ENCODE data around the gene MBOAT2.

MBOAT2 gene

DNA sequence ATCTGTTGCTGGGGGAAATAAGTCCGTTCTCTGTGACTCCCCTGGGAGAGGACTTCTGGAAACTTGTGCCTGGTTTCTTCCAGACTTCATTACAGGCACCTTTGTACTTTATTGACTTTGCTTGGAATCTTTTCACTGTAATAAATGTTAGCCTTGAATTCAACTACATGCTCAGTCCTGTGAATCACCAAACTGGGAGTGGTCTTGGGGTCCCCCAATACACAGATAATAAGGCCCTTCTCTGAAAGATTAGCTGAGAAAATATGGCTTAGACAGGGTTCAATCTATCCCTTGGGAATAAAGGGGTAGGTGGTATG is 117.3 kb downstream of the MBOAT2 start:
- Histone ChIP-seq H2BK5ac (ENCODE audit: low read depth, low read length, poor library complexity) (no peak overlapping the region), H3K4me2 (ENCODE audit: low read length) (no peak overlapping the region), H2AFZ (ENCODE audit: insufficient read depth, low read length, poor library complexity) (no peak overlapping the region), H3K36me3 (ENCODE audit: control insufficient read depth in 1 of 2, insufficient read depth in 2 of 2, low read length in 2 of 2) (no peaks in the 10 kb centered on the region), H3K14ac (ENCODE audit: low read length) (no peak overlapping the region), H3K18ac (ENCODE audit: low read length) (no peak overlapping the region), H3K27ac (ENCODE audit: low read depth, low read length) (no peak overlapping the region), H4K12ac (ENCODE audit: low read depth, low read length) (no peak overlapping the region), H2BK120ac (ENCODE audit: insufficient read depth, low read length, poor library complexity) (no peak overlapping the region), H4K91ac (ENCODE audit: low read depth, low read length) (no peak overlapping the region), H3K4me3 (ENCODE audit: low read depth, low read length) (no peak overlapping the region), H2AK5ac (ENCODE audit: low read length) (no peak overlapping the region), H3K27me3 (ENCODE audit: insufficient read depth, low read length) (no peaks in the 10 kb centered on the region), H4K8ac (ENCODE audit: low read depth, low read length) (no peak overlapping the region), H3K23ac (ENCODE audit: low read length) (no peak overlapping the region), H3K9ac (ENCODE audit: low read length) (no peak overlapping the region), H3K79me2 (ENCODE audit: control insufficient read depth, insufficient read depth, low read length, poor library complexity) (no peaks in the 10 kb centered on the region), H3K4me1 (ENCODE audit: control insufficient read depth in 1 of 2, insufficient read depth in 2 of 2, low read length in 2 of 2) (no peaks in the 10 kb centered on the region), H2BK12ac (ENCODE audit: low read length) (no peak overlapping the region), H3K4ac (ENCODE audit: low read depth, low read length) (no peak overlapping the region), H3K79me1 (ENCODE audit: low read length) (no peaks in the 10 kb centered on the region), H3K9me3 (ENCODE audit: insufficient read depth, low read depth, low read length) (no peaks in the 10 kb centered on the region)
- no CpG with 5 or more reads among the region's 1 CpG for WGBS (ENCODE audit: extremely low coverage, insufficient coverage, insufficient read length)
- no peak for DNase-seq

DNA sequence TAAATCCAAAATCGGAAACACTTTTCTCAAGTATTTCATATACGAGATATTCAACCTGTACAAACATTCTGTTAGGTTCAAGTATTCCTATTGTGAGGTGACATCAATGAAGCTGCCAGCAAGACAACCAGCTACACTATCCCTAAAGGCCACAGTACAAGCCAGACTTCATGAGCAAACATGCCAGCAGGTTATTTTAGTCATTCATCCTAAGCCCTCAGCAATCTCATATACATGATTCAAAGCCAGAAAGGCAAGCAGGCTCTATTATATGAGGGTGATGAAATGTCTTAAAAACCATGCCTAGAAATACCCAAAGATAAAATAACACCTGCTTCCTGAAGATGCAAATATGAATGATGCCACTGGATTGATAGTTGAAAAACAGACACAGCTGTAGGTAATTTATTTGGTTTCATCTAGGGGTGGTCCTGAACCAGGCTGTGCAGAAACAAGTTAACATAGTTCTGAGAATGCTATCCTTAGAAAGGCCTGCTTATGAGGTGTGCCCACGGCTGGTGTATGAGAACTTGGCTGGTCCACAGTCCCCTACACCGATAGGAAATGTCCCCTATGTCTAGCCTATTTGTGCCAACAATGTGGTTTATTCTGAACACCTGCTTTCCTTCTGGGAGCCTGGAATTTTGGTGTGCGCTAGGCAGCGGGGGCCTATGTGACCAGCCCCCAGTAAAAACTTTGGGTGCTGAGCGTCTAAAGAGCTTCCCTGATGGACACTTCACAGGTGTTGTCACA is 117.9 kb downstream of the MBOAT2 start:
- H3K27ac ChIP-seq (ENCODE audit: low read depth, low read length): no peak overlapping the region
- no peak overlapping the region for H4K8ac ChIP-seq (ENCODE audit: low read depth, low read length)
- H4K12ac ChIP-seq (ENCODE audit: low read depth, low read length): no peak overlapping the region
- no peak overlapping the region for H3K4ac ChIP-seq (ENCODE audit: low read depth, low read length)
- no peaks in the 10 kb centered on the region for H3K36me3 ChIP-seq (ENCODE audit: control insufficient read depth in 1 of 2, insufficient read depth in 2 of 2, low read length in 2 of 2)
- no peak overlapping the region for H2BK5ac ChIP-seq (ENCODE audit: low read depth, low read length, poor library complexity)
- H3K9ac ChIP-seq (ENCODE audit: low read length): no peak overlapping the region
- H3K27me3 ChIP-seq (ENCODE audit: insufficient read depth, low read length): no peaks in the 10 kb centered on the region
- no peaks in the 10 kb centered on the region for H3K4me1 ChIP-seq (ENCODE audit: control insufficient read depth in 1 of 2, insufficient read depth in 2 of 2, low read length in 2 of 2)
- H3K18ac ChIP-seq (ENCODE audit: low read length): no peak overlapping the region
- no peak overlapping the region for H2BK12ac ChIP-seq (ENCODE audit: low read length)
- H2AFZ ChIP-seq (ENCODE audit: insufficient read depth, low read length, poor library complexity): no peak overlapping the region
- H3K79me2 ChIP-seq (ENCODE audit: control insufficient read depth, insufficient read depth, low read length, poor library complexity): no peaks in the 10 kb centered on the region
- H3K14ac ChIP-seq (ENCODE audit: low read length): no peak overlapping the region
- H2AK5ac ChIP-seq (ENCODE audit: low read length): no peak overlapping the region
- H2BK120ac ChIP-seq (ENCODE audit: insufficient read depth, low read length, poor library complexity): no peak overlapping the region
- H3K4me2 ChIP-seq (ENCODE audit: low read length): no peak overlapping the region
- H4K91ac ChIP-seq (ENCODE audit: low read depth, low read length): no peak overlapping the region
- H3K9me3 ChIP-seq (ENCODE audit: insufficient read depth, low read depth, low read length): no peaks in the 10 kb centered on the region
- no peak overlapping the region for H3K4me3 ChIP-seq (ENCODE audit: low read depth, low read length)
- H3K79me1 ChIP-seq (ENCODE audit: low read length): no peaks in the 10 kb centered on the region
- no peak for DNase-seq
- no peak overlapping the region for H3K23ac ChIP-seq (ENCODE audit: low read length)
- 100% methylated on average over 2 of the region's 7 CpGs for WGBS (ENCODE audit: extremely low coverage, insufficient coverage, insufficient read length)

DNA sequence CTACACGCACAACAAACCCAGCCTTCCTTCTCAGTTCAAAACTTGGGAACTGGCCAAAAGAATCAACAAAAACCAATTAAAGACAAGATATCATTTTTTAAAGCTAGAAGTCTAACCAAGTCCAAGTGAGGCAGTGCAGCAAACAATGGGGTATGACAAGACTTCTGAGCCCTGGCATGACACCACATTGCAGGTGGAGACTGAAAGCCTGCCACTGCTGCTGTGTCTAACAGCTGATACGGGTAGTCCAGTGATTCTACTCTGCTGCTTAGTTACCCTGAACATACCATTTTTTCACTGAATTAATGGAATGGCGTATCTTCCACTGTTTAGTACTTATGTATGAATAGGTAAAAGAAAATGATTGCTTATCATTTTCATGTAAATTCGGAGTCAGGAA is 118.7 kb downstream of the MBOAT2 start:
- no CpG with 5 or more reads among the region's 4 CpGs for WGBS (ENCODE audit: extremely low coverage, insufficient coverage, insufficient read length)
- Histone ChIP-seq H2BK120ac (ENCODE audit: insufficient read depth, low read length, poor library complexity) (no peak overlapping the region), H3K4me3 (ENCODE audit: low read depth, low read length) (no peak overlapping the region), H3K18ac (ENCODE audit: low read length) (no peak overlapping the region), H2AK5ac (ENCODE audit: low read length) (no peak overlapping the region), H3K14ac (ENCODE audit: low read length) (no peak overlapping the region), H3K9ac (ENCODE audit: low read length) (no peak overlapping the region), H3K27me3 (ENCODE audit: insufficient read depth, low read length) (no peaks in the 10 kb centered on the region), H3K36me3 (ENCODE audit: control insufficient read depth in 1 of 2, insufficient read depth in 2 of 2, low read length in 2 of 2) (no peaks in the 10 kb centered on the region), H3K9me3 (ENCODE audit: insufficient read depth, low read depth, low read length) (no peaks in the 10 kb centered on the region), H4K12ac (ENCODE audit: low read depth, low read length) (no peak overlapping the region), H3K79me2 (ENCODE audit: control insufficient read depth, insufficient read depth, low read length, poor library complexity) (no peaks in the 10 kb centered on the region), H4K91ac (ENCODE audit: low read depth, low read length) (no peak overlapping the region), H2BK5ac (ENCODE audit: low read depth, low read length, poor library complexity) (no peak overlapping the region), H3K79me1 (ENCODE audit: low read length) (no peaks in the 10 kb centered on the region), H3K4me2 (ENCODE audit: low read length) (no peak overlapping the region), H4K8ac (ENCODE audit: low read depth, low read length) (no peak overlapping the region), H2BK12ac (ENCODE audit: low read length) (no peak overlapping the region), H3K27ac (ENCODE audit: low read depth, low read length) (no peak overlapping the region), H3K23ac (ENCODE audit: low read length) (no peak overlapping the region), H2AFZ (ENCODE audit: insufficient read depth, low read length, poor library complexity) (no peak overlapping the region), H3K4ac (ENCODE audit: low read depth, low read length) (no peak overlapping the region), H3K4me1 (ENCODE audit: control insufficient read depth in 1 of 2, insufficient read depth in 2 of 2, low read length in 2 of 2) (no peaks in the 10 kb centered on the region)
- DNase-seq: no peak

DNA sequence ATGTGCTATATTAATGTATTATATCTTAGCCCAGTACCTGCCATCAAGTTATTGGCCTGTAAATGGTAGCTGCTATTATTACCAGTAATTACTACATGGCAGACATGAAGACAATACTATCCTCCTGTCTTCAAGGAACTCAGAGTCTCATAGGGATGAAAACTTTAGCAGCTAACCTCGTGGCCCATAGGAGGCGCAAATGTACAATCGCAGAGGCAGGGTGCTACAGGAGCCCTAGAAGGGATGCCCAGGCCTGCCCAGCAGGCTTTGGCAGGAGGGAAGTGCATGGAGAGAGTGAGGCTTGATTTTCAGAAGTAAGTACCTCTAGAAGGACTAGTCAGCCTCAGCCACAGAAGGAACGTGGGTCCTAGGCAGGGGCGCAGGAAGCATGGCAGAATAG is 121.4 kb downstream of the MBOAT2 start:
- H3K4me3 ChIP-seq (ENCODE audit: low read depth, low read length): no peak overlapping the region
- no peak overlapping the region for H3K27ac ChIP-seq (ENCODE audit: low read depth, low read length)
- H3K79me1 ChIP-seq (ENCODE audit: low read length): no peaks in the 10 kb centered on the region
- H3K14ac ChIP-seq (ENCODE audit: low read length): no peak overlapping the region
- H2BK12ac ChIP-seq (ENCODE audit: low read length): no peak overlapping the region
- no peak overlapping the region for H2BK5ac ChIP-seq (ENCODE audit: low read depth, low read length, poor library complexity)
- no peak overlapping the region for H2AFZ ChIP-seq (ENCODE audit: insufficient read depth, low read length, poor library complexity)
- H3K27me3 ChIP-seq (ENCODE audit: insufficient read depth, low read length): no peaks in the 10 kb centered on the region
- no peaks in the 10 kb centered on the region for H3K9me3 ChIP-seq (ENCODE audit: insufficient read depth, low read depth, low read length)
- no peak overlapping the region for H3K23ac ChIP-seq (ENCODE audit: low read length)
- no peak overlapping the region for H2AK5ac ChIP-seq (ENCODE audit: low read length)
- no peak overlapping the region for H4K91ac ChIP-seq (ENCODE audit: low read depth, low read length)
- no peak overlapping the region for H3K4me2 ChIP-seq (ENCODE audit: low read length)
- no CpG with 5 or more reads among the region's 5 CpGs for WGBS (ENCODE audit: extremely low coverage, insufficient coverage, insufficient read length)
- no peaks in the 10 kb centered on the region for H3K4me1 ChIP-seq (ENCODE audit: control insufficient read depth in 1 of 2, insufficient read depth in 2 of 2, low read length in 2 of 2)
- H3K36me3 ChIP-seq (ENCODE audit: control insufficient read depth in 1 of 2, insufficient read depth in 2 of 2, low read length in 2 of 2): peaks cover 2% of the 10 kb centered on the region in 2 experiments
- no peak overlapping the region for H4K12ac ChIP-seq (ENCODE audit: low read depth, low read length)
- H3K18ac ChIP-seq (ENCODE audit: low read length): no peak overlapping the region
- peak in 1 of 2 donors; percentile 31 for DNase-seq
- no peak overlapping the region for H2BK120ac ChIP-seq (ENCODE audit: insufficient read depth, low read length, poor library complexity)
- no peaks in the 10 kb centered on the region for H3K79me2 ChIP-seq (ENCODE audit: control insufficient read depth, insufficient read depth, low read length, poor library complexity)
- H3K4ac ChIP-seq (ENCODE audit: low read depth, low read length): no peak overlapping the region
- H3K9ac ChIP-seq (ENCODE audit: low read length): no peak overlapping the region
- H4K8ac ChIP-seq (ENCODE audit: low read depth, low read length): no peak overlapping the region
